NCI-H524 (cell line): ENCODE data around the gene NAP1L1.
A peak's percentile ranks its signal among the peaks of the same experiment; 100 is the strongest.

Source experiments
- DNase-seq, 2 experiments: peaks; one replicate each; lab custom pipeline; 2025; lab: John Stamatoyannopoulos, UW

The NAP1L1 gene

GRCh38 chr12:76084863-76085519 is 506 bp upstream of the NAP1L1 start:
- peak; percentile 67 to 73 for DNase-seq

- no peak for DNase-seq
Measured at GRCh38 chr12:76083246-76083903, 1.1 kb downstream of the NAP1L1 start.

- DNase-seq = no peak
Measured at GRCh38 chr12:76081909-76082308, 2.6 kb downstream of the NAP1L1 start.

- DNase-seq = peak in 1 of 2 experiments; percentile 4
Measured at GRCh38 chr12:76080729-76081415, 3.6 kb downstream of the NAP1L1 start.

- no peak for DNase-seq
Measured at GRCh38 chr12:76080017-76080728, 4.3 kb downstream of the NAP1L1 start.

GRCh38 chr12:76078748-76079147 is 5.7 kb downstream of the NAP1L1 start:
- DNase-seq = no peak

GRCh38 chr12:76075448-76075847 is 9.0 kb downstream of the NAP1L1 start:
- DNase-seq = no peak

- DNase-seq = no peak
Measured at GRCh38 chr12:76074701-76075336, 9.7 kb downstream of the NAP1L1 start.

GRCh38 chr12:76073561-76073960 is 10.9 kb downstream of the NAP1L1 start:
- no peak for DNase-seq

- DNase-seq = no peak
Measured at GRCh38 chr12:76072568-76072967, 11.9 kb downstream of the NAP1L1 start.

GRCh38 chr12:76069339-76069738 is 15.1 kb downstream of the NAP1L1 start:
- no peak for DNase-seq

- no peak for DNase-seq
Measured at GRCh38 chr12:76065917-76066316, 18.6 kb downstream of the NAP1L1 start.

GRCh38 chr12:76064904-76065303 is 19.6 kb downstream of the NAP1L1 start:
- no peak for DNase-seq

- DNase-seq = no peak
Measured at GRCh38 chr12:76060111-76060510, 24.4 kb downstream of the NAP1L1 start.

- no peak for DNase-seq
Measured at GRCh38 chr12:76057326-76057725, 27.2 kb downstream of the NAP1L1 start.

GRCh38 chr12:76055393-76055792 is 29.1 kb downstream of the NAP1L1 start:
- DNase-seq = no peak

- DNase-seq = no peak
Measured at GRCh38 chr12:76049575-76050251, 34.8 kb downstream of the NAP1L1 start.

- no peak for DNase-seq
Measured at GRCh38 chr12:76047742-76048141, 36.7 kb downstream of the NAP1L1 start.

- DNase-seq = no peak
Measured at GRCh38 chr12:76047060-76047459, 37.4 kb downstream of the NAP1L1 start.

GRCh38 chr12:76043377-76043776 is 41.1 kb downstream of the NAP1L1 start:
- DNase-seq = no peak

- DNase-seq = no peak
Measured at GRCh38 chr12:76042147-76042546, 42.3 kb downstream of the NAP1L1 start.

GRCh38 chr12:76041406-76041805 is 43.1 kb downstream of the NAP1L1 start:
- DNase-seq = no peak
